IMR-90 (cell line): ENCODE measurements around the gene ERRFI1.

Experiments used
- BHLHE40 ChIP-seq: fragments of 150-350 bp; IDR thresholded peaks from 2 replicates; pipeline ENCODE4 v1.6.1; 2016; ENCODE audit warnings: mild to moderate bottlenecking, low read depth, low read length
- CEBPB ChIP-seq: IDR thresholded peaks from 2 replicates; pipeline ENCODE4 v1.6.1; 2012; ENCODE audit warnings: low read depth, low read length, improper control_type of control experiment
- MAZ ChIP-seq: IDR thresholded peaks from 2 replicates; pipeline ENCODE4 v1.6.1; 2012; ENCODE audit warnings: low read depth, mild to moderate bottlenecking, low read length, improper control_type of control experiment, moderate library complexity, borderline replicate concordance
- POLR2A ChIP-seq: IDR thresholded peaks from 2 replicates; pipeline ENCODE4 v1.6.1; 2012; ENCODE audit warnings: mild to moderate bottlenecking, low read depth, low read length
- RCOR1 ChIP-seq: IDR thresholded peaks from 2 replicates; pipeline ENCODE4 v1.6.1; 2012; ENCODE audit warnings: mild to moderate bottlenecking, low read length, improper control_type of control experiment; ENCODE audit not compliant: insufficient replicate concordance
- RFX5 ChIP-seq: IDR thresholded peaks from 2 replicates; pipeline ENCODE4 v1.8.0; 2012; ENCODE audit warnings: low read depth, mild to moderate bottlenecking, low read length, moderate library complexity
- TF ChIP-seq, protein P1 (sequence below): conservative IDR thresholded peaks from 2 replicates; pipeline ENCODE4 v1.5.1; 2012; ENCODE audit warnings: mild to moderate bottlenecking, low read depth, low read length, improper control_type of control experiment

DNA sequence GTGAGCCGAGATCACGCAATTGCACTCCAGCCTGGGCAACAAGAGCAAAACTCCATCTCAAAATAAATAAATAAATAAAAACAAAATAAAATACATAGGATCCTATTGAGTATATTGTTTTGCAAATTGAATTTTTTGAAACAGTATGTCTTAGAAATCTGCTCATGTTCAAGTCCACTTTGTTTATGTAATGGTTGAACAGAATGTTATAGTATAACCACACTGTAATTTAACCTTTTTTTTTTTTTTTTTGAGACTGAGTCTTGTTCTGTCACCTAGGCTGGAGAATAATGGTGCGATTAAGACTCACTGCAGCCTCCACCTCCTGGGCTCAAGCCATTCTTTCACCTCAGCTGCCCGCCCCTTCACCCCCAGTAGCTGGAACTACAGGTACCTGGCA, 33.2 kb downstream of the ERRFI1 start:
- TF ChIP-seq RFX5 (no peak), POLR2A (no peak), CEBPB (no peak), RCOR1 (no peak), BHLHE40 (no peak), MAZ (no peak)
- TF ChIP-seq, protein P1, sequence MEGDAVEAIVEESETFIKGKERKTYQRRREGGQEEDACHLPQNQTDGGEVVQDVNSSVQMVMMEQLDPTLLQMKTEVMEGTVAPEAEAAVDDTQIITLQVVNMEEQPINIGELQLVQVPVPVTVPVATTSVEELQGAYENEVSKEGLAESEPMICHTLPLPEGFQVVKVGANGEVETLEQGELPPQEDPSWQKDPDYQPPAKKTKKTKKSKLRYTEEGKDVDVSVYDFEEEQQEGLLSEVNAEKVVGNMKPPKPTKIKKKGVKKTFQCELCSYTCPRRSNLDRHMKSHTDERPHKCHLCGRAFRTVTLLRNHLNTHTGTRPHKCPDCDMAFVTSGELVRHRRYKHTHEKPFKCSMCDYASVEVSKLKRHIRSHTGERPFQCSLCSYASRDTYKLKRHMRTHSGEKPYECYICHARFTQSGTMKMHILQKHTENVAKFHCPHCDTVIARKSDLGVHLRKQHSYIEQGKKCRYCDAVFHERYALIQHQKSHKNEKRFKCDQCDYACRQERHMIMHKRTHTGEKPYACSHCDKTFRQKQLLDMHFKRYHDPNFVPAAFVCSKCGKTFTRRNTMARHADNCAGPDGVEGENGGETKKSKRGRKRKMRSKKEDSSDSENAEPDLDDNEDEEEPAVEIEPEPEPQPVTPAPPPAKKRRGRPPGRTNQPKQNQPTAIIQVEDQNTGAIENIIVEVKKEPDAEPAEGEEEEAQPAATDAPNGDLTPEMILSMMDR, result no peak
